HCT116 (cell line): ENCODE data around the gene FRK.

Experiments
- EZH2 ChIP-seq: fragments of 200-600 bp; sonication (generic); IDR thresholded peaks from 2 replicates; pipeline ENCODE4 v1.6.1; 2017; ENCODE audit warnings: antibody characterized with exemption, mixed run types
- JUND ChIP-seq: IDR thresholded peaks from 2 replicates; pipeline ENCODE4 v1.6.1; 2012
- POLR2A ChIP-seq: IDR thresholded peaks from 2 replicates; pipeline ENCODE4 v1.7.0; 2011; ENCODE audit warnings: borderline replicate concordance; ENCODE audit not compliant: insufficient read depth, insufficient read length; ENCODE audit errors: extremely low read depth
- POLR2AphosphoS5 ChIP-seq: IDR thresholded peaks from 2 replicates; pipeline ENCODE4 v1.6.1; 2011; ENCODE audit warnings: mild to moderate bottlenecking, low read depth, low read length, moderate library complexity
- SIN3A ChIP-seq: IDR thresholded peaks from 2 replicates; pipeline ENCODE4 v1.6.1; 2012; ENCODE audit warnings: low read depth
- TCF7L2 ChIP-seq: IDR thresholded peaks from 2 replicates; pipeline ENCODE4 v1.7.0; 2011; ENCODE audit warnings: borderline replicate concordance, inconsistent platforms; ENCODE audit not compliant: insufficient read depth, insufficient read length; ENCODE audit errors: extremely low read depth
- YY1 ChIP-seq: IDR thresholded peaks from 2 replicates; pipeline ENCODE4 v1.6.1; 2011; ENCODE audit warnings: low read length, low read depth, moderate library complexity, mild to moderate bottlenecking; ENCODE audit not compliant: insufficient replicate concordance; ENCODE audit errors: extremely low read depth
- TF ChIP-seq, protein P1 (sequence below), 3 experiments: fragments of 200-600 bp in 1 of 3; sonication (generic) in 1 of 3; IDR thresholded peaks in 2 of 3; conservative IDR thresholded peaks in 1 of 3; 2 replicates each; pipeline ENCODE4 v1.5.1; 2012 to 2017; ENCODE audit warnings: low read depth in 2 of 3, low read length in 2 of 3, antibody characterized with exemption in 1 of 3, borderline replicate concordance in 1 of 3, control low read depth in 1 of 3, mild to moderate bottlenecking in 1 of 3, mixed read lengths in 1 of 3, mixed run types in 1 of 3, moderate library complexity in 1 of 3; ENCODE audit not compliant: insufficient read depth in 1 of 3

GRCh38 chr6:116084284-116084683 lies 23.6 kb upstream of the FRK start:
- TF ChIP-seq, protein P1, sequence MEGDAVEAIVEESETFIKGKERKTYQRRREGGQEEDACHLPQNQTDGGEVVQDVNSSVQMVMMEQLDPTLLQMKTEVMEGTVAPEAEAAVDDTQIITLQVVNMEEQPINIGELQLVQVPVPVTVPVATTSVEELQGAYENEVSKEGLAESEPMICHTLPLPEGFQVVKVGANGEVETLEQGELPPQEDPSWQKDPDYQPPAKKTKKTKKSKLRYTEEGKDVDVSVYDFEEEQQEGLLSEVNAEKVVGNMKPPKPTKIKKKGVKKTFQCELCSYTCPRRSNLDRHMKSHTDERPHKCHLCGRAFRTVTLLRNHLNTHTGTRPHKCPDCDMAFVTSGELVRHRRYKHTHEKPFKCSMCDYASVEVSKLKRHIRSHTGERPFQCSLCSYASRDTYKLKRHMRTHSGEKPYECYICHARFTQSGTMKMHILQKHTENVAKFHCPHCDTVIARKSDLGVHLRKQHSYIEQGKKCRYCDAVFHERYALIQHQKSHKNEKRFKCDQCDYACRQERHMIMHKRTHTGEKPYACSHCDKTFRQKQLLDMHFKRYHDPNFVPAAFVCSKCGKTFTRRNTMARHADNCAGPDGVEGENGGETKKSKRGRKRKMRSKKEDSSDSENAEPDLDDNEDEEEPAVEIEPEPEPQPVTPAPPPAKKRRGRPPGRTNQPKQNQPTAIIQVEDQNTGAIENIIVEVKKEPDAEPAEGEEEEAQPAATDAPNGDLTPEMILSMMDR (IDR thresholded peaks at IDR 0.05 in 2 of 3, conservative IDR thresholded peaks at IDR 0.05 in 1 of 3; ENCODE audit: borderline replicate concordance in 1 of 3, insufficient read depth in 1 of 3, low read depth in 2 of 3, low read length in 2 of 3): no peak
- TF ChIP-seq POLR2A (no peak), POLR2AphosphoS5 (no peak), EZH2 (no peak), YY1 (no peak), SIN3A (no peak), JUND (no peak), TCF7L2 (no peak)
